HUES6 (cell line): Measurements from ENCODE around the gene NSMF.

Experiments used
- H3K27ac ChIP-seq: 2 replicates; pipeline ENCODE4 v1.7.0; 2013; ENCODE audit warnings: low read depth, mild to moderate bottlenecking, low read length, inconsistent platforms
- H3K27me3 ChIP-seq: 2 replicates; pipeline ENCODE4 v1.6.1; 2013; ENCODE audit warnings: low read length; ENCODE audit not compliant: control insufficient read depth, insufficient read depth
- H3K36me3 ChIP-seq: 2 replicates; pipeline ENCODE4 v1.6.1; 2013; ENCODE audit warnings: low read length; ENCODE audit not compliant: control insufficient read depth, insufficient read depth
- H3K4me1 ChIP-seq: 2 replicates; pipeline ENCODE4 v1.6.1; 2013; ENCODE audit warnings: low read length; ENCODE audit not compliant: control insufficient read depth, insufficient read depth
- H3K4me3 ChIP-seq: 2 replicates; pipeline ENCODE4 v1.5.1; 2013; ENCODE audit warnings: low read depth, low read length
- H3K9ac ChIP-seq: one replicate; pipeline ENCODE4 v1.6.1; 2013; ENCODE audit warnings: mild to moderate bottlenecking, low read length
- H3K9me3 ChIP-seq: 2 replicates; pipeline ENCODE4 v1.6.1; 2013; ENCODE audit warnings: low read depth, low read length; ENCODE audit not compliant: control insufficient read depth, insufficient read depth

NSMF gene

DNA sequence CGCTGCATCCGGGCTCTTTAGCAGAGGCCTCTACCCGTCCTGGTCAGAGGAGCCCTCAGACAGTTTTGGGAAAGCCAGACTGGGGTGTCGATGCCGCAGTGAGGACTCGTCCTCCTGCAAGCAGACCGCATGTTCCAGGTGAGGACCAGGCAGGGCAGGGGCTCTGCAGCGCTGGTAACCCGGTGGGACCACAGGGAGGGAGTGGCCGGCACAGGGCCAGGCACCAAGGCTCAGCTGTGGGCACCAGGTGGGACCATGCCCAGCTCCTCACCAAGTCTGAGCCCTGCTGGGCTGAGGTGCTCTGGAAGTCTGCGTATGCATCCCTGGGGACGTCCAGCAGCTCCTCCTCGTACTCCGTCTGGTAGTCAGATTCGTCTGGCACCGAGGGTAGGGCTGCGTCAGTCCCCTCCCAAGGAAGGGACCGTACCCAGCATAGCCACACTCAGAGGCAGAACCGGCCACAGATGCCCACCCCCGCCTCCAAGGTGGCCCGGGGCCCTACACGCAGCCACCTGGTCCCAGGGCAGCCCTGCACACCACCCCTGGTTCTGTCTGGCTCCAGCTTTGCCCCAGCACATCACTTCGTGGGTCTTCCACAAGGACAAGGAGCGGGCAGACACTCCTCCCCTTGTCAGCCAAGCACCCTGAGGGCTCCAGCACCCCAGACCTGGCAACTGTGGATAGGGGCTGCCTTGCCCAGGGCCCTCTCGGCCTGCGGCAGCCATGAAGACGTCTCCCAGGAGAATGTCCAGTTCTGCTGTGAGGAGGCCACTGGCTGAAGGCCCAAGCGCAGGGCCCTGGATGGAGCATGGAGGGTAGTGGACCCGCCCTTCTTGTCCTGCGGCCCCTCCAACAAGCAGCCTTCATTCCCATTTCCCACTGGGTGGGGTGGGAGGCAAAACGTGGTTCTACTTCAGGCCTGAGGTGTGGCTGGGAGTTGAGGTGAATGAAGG is 1.5 kb upstream of the NSMF start:
- no peaks in the 10 kb centered on the region; the same call in 1 of the 2 replicates for H3K27me3 ChIP-seq
- H3K27ac ChIP-seq = no peak overlapping the region
- H3K9ac ChIP-seq = no peak overlapping the region
- H3K9me3 ChIP-seq = peaks cover 3% of the 10 kb centered on the region; the same call in 1 of the 2 replicates
- H3K4me1 ChIP-seq = peaks cover 10% of the 10 kb centered on the region
- no peak overlapping the region for H3K4me3 ChIP-seq
- H3K36me3 ChIP-seq = peaks cover 18% of the 10 kb centered on the region

- Histone ChIP-seq H3K27me3 (no peaks in the 10 kb centered on the region; the same call in 1 of the 2 replicates), H3K36me3 (peaks cover 22% of the 10 kb centered on the region), H3K4me3 (peak overlapping the region; percentile 36), H3K9ac (no peak overlapping the region), H3K27ac (no peak overlapping the region), H3K4me1 (peaks cover 17% of the 10 kb centered on the region), H3K9me3 (peaks cover 3% of the 10 kb centered on the region; the same call in 1 of the 2 replicates)
These were observed 648 bp upstream of the NSMF start for GRCh38 chr9:137459601-137460362.

DNA sequence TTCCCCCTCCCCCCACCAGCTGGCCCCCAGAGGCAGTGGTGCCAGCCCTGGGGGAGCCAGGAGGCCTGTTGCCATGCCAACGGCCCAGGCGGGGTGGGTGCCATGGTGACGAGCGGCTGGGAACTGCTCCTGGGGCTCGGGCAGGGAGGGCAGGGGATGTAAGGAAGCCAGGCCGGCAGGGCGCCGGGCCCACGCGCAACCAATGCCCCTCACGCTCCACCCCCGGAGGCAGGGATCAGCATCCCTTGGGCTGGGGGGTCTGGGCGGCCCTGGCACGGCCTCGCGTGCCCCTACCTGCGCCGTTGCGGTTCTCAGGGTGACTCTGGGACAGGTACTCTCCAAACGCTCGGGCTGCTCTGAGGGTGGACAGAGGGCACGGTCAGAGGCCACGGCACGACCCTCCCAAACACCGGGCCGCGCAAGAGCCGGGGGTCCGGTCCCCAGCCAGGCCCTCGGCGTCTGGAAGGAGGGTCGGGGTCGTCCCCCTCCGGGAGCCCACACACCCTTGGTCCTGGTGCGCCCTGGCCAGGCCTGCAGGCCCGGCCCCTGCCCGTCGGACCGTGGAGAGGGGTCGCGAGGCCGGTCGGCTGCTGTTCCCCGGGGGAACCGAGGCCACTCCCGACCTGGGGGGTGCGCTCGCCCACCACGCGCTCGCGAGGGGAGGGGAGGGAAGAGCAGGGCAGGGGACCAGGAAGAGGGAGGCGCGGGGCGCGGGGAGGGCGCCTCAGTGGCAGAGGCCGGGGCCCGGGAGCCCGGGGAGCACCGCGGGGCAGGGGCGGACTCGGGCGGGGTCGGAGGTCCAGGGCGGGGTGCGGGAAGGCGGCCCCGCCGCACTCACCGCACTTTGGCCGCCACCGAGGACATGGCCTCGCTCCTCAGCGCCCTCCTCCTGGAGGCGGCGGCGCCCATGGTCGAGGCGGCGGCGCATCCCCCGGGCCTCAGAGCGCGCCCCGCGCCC is 661 bp downstream of the NSMF start:
- Histone ChIP-seq H3K27me3 (no peaks in the 10 kb centered on the region; the same call in 1 of the 2 replicates), H3K4me3 (peak overlapping the region; percentile 72), H3K9me3 (peaks cover 3% of the 10 kb centered on the region; the same call in 1 of the 2 replicates), H3K4me1 (peaks cover 23% of the 10 kb centered on the region), H3K27ac (no peak overlapping the region), H3K9ac (peak overlapping the region; percentile 50), H3K36me3 (peaks cover 22% of the 10 kb centered on the region)

DNA sequence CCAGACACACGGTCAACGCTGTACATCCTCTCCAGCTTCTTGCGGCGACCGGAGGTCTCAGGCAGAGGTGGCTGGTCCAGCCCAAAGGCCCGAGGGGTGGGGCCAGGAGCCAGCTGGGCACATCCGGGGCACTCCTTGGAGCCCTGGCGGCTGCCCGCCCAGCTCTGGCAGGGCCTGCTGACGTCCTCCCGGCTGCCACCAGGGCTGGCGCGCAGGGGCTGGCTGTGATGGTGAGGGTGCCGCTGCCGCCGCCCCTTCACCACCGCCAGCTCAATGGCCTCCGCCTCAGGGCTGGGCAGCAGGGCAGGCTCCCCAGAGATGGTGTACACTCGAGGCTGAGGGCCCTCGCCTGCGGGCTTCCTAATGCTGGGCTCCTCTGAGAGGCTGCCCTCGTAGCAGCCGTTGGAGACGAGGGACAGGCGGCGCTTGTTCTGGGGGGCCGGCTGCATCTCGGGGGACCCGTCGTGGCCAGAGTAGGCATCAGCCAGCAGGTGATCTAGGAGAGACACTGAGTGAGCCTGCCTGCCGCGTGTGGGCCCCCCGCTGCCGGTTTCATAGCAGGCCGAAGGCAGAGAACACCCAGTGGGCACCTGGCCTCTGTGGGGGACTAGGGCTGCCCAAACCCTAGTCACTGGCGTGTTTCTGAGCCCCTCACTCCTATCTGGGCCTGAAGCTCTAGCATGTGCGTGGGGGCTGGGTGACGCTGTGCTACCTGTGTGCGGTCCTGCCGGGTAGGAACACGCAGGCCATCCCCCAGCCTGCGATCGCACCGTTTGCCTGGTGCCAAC is 1.5 kb downstream of the NSMF start:
- H3K27me3 ChIP-seq = no peaks in the 10 kb centered on the region; the same call in 1 of the 2 replicates
- H3K9ac ChIP-seq = no peak overlapping the region
- peaks cover 28% of the 10 kb centered on the region for H3K4me1 ChIP-seq
- peaks cover 3% of the 10 kb centered on the region; the same call in 1 of the 2 replicates for H3K9me3 ChIP-seq
- peak overlapping the region; percentile 72 for H3K4me3 ChIP-seq
- H3K36me3 ChIP-seq = peaks cover 28% of the 10 kb centered on the region
- H3K27ac ChIP-seq = no peak overlapping the region

DNA sequence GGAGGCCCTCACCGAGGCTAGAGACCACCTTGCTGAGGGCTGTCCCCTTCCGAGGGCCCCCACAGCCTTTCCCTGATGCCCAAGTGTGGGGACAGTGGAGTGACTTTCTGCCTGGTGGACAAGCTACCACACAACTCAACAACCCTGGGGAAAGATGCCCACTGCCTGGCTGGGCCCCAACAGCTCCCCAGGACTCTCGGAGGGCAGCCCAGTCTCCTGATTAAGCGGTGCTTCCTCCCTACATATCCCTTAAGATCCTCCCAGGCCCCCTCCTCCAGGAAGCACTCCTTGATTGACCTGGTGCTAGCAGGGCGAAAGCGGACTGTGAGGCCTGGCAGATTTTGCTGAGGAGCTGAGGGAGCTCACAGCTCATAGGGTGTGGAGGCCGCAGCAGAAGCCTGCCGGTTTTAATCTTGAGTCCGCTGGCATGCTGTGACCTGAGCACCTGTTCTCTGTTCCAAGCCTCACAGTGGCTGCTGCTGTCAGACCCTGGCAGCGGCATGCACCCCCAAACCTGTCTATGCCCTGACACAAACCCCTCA is 2.2 kb downstream of the NSMF start:
- H3K27me3 ChIP-seq = no peaks in the 10 kb centered on the region; the same call in 1 of the 2 replicates
- peaks cover 28% of the 10 kb centered on the region for H3K4me1 ChIP-seq
- no peak overlapping the region for H3K9ac ChIP-seq
- H3K27ac ChIP-seq = no peak overlapping the region
- peaks cover 2% of the 10 kb centered on the region; the same call in 1 of the 2 replicates for H3K9me3 ChIP-seq
- no peak overlapping the region for H3K4me3 ChIP-seq
- H3K36me3 ChIP-seq = peaks cover 31% of the 10 kb centered on the region

GRCh38 chr9:137456061-137456863 is 2.9 kb downstream of the NSMF start:
- Histone ChIP-seq H3K27me3 (no peaks in the 10 kb centered on the region; the same call in 1 of the 2 replicates), H3K4me1 (peaks cover 28% of the 10 kb centered on the region), H3K9me3 (no peaks in the 10 kb centered on the region), H3K36me3 (peaks cover 31% of the 10 kb centered on the region), H3K27ac (no peak overlapping the region), H3K4me3 (no peak overlapping the region), H3K9ac (no peak overlapping the region)

DNA sequence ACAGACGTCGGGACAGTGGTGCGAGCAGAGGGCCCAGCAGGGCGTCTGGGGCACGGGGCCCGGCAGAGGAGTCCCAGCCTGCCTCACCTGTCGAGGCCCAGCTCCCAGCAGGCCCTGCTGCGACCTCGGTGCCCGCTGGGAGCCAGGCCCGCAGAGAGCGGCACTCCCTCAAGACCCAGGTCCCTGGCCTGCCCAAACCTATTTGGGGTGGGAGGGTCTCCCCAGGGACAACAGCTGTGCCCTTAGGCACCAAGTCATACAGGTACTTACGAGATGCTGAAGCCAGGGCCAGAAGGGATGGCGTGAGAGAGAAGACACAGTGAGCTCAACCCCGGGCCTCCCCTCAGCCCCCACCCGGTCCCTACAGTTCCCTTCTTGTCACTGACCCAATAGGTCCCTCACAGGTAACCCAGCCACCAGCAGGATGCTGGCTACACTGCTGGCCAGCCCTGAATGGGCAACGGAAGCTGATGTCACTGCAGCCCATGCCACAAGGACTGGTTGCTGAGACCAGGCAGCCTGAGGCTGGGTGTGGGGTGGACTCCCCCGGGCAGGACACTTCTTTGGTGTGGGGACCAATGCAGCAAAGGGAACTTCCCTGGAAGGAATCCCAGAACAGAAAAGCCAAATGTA is 3.7 kb downstream of the NSMF start:
- Histone ChIP-seq H3K9ac (no peak overlapping the region), H3K36me3 (peaks cover 31% of the 10 kb centered on the region), H3K9me3 (no peaks in the 10 kb centered on the region), H3K27me3 (no peaks in the 10 kb centered on the region; the same call in 1 of the 2 replicates), H3K4me3 (no peak overlapping the region), H3K4me1 (peaks cover 28% of the 10 kb centered on the region), H3K27ac (no peak overlapping the region)

DNA sequence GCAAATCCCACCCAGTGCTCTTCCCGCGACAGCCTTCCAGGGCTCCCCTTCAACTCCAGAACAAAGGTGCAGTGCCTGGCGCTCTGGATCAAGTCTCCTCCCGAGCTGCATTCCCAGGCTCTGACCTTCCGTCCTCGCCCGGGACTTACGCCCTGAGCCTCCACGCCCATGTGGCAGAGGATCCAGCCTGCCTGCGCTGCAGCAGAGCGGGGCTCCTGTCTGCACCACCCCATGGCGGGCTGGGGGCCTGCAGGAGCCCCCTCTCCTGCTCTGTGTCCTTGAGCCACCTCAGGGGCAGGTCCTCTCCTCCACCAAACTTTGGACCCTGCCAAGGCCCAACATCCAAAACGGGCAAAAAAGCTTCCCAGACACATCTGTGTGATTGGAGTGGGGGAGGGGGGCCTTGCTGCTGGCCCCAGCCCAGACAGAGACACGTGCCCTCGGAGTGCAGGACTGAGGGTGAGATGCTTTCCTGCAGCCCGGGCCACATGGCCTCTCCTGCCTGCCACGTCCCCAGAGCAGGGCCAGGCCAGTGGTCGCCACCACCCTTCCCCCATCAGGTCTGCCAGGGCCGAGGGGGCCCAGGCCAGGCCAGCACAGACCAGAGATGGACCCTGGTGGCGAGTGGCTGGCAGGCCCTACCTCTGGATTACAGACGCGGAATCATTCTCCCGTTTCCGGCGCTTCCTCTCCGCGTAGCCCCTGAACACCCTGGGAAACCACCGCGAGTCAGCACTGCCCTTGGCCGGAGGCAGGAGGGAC is 4.4 kb downstream of the NSMF start:
- Histone ChIP-seq H3K36me3 (peaks cover 35% of the 10 kb centered on the region), H3K9ac (peak overlapping the region; percentile 12)

More for the DNA sequence above, 4.4 kb downstream of the NSMF start:
- no peak overlapping the region for H3K27ac ChIP-seq
- H3K4me3 ChIP-seq = peak overlapping the region; percentile 57
- H3K4me1 ChIP-seq = peaks cover 28% of the 10 kb centered on the region
- no peaks in the 10 kb centered on the region; the same call in 1 of the 2 replicates for H3K27me3 ChIP-seq
- H3K9me3 ChIP-seq = no peaks in the 10 kb centered on the region
